GM21825 (cell line): ENCODE data around the gene HOXC11.

ENCODE experiments used
- ATAC-seq: cut with Tn5 transposase; IDR thresholded peaks from one replicate; pipeline ENCODE4 v1.9.1; 2021; ENCODE audit warnings: mild to moderate bottlenecking, moderate library complexity; ENCODE audit not compliant: unreplicated experiment

Gene HOXC11

GRCh38 chr12:54019924-54020590, 47.1 kb downstream of the HOXC11 start:
- ATAC-seq: no peak

GRCh38 chr12:54020591-54021405, 47.9 kb downstream of the HOXC11 start:
- ATAC-seq: no peak

GRCh38 chr12:54021432-54022013, 48.6 kb downstream of the HOXC11 start:
- no peak for ATAC-seq

- no peak for ATAC-seq
These were observed 50.3 kb downstream of the HOXC11 start for GRCh38 chr12:54022960-54023884.

GRCh38 chr12:54024127-54024526, 51.2 kb downstream of the HOXC11 start:
- no peak for ATAC-seq

GRCh38 chr12:54024581-54025305, 51.8 kb downstream of the HOXC11 start:
- ATAC-seq: no peak

GRCh38 chr12:54025499-54026405, 52.8 kb downstream of the HOXC11 start:
- no peak for ATAC-seq

- no peak for ATAC-seq
These were observed 53.9 kb downstream of the HOXC11 start for GRCh38 chr12:54026640-54027441.
